NB4 (cell line): ENCODE results near the gene PPIB.

Experiments used
- DNase-seq: peaks from one replicate; pipeline ENCODE4 v3.0.0; 2010; ENCODE audit warnings: low read depth
- H3K4me3 ChIP-seq: one replicate; pipeline ENCODE4 v1.5.1; 2011; ENCODE audit warnings: mild to moderate bottlenecking, low read depth, low read length, moderate library complexity
- MYC ChIP-seq: IDR thresholded peaks from 2 replicates; pipeline ENCODE4 v1.6.1; 2011; ENCODE audit warnings: low read depth, low read length
- POLR2A ChIP-seq: IDR thresholded peaks from 2 replicates; pipeline ENCODE4 v1.6.1; 2011; ENCODE audit warnings: mild to moderate bottlenecking; ENCODE audit not compliant: insufficient read length; ENCODE audit errors: extremely low read depth
- TF ChIP-seq, protein P1 (sequence below): IDR thresholded peaks from one replicate; pipeline ENCODE4 v1.5.1; 2012; ENCODE audit warnings: low read depth, low read length
- TF ChIP-seq, protein P2 (sequence below): IDR thresholded peaks from 2 replicates; pipeline ENCODE4 v1.6.1; 2011; ENCODE audit warnings: low read depth, low read length

PPIB gene

DNA sequence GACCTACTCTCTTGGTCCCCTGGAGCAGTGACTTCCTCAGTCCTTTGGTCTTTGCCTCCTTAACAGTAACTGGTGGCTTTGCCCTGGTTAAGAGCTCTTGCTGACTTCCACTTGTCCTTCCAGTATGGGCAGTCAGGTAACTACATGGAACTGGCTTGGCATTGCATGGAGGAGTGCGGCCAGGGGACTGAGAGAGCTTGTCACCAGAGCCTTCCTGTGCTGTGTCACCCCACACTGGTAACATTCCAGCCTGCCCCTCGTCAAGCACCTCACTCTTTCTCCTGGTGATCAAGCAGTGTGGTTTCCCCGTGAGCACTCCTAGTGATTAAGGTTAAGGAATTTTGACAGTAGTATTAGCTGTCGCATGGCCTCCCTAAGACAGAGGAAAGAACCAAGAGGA lies 30.6 kb downstream of the PPIB start:
- no peak overlapping the region for H3K4me3 ChIP-seq
- DNase-seq, result no peak
- TF ChIP-seq MYC (no peak), POLR2A (no peak)
- TF ChIP-seq, protein P1, sequence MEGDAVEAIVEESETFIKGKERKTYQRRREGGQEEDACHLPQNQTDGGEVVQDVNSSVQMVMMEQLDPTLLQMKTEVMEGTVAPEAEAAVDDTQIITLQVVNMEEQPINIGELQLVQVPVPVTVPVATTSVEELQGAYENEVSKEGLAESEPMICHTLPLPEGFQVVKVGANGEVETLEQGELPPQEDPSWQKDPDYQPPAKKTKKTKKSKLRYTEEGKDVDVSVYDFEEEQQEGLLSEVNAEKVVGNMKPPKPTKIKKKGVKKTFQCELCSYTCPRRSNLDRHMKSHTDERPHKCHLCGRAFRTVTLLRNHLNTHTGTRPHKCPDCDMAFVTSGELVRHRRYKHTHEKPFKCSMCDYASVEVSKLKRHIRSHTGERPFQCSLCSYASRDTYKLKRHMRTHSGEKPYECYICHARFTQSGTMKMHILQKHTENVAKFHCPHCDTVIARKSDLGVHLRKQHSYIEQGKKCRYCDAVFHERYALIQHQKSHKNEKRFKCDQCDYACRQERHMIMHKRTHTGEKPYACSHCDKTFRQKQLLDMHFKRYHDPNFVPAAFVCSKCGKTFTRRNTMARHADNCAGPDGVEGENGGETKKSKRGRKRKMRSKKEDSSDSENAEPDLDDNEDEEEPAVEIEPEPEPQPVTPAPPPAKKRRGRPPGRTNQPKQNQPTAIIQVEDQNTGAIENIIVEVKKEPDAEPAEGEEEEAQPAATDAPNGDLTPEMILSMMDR, result no peak
- TF ChIP-seq, protein P2, sequence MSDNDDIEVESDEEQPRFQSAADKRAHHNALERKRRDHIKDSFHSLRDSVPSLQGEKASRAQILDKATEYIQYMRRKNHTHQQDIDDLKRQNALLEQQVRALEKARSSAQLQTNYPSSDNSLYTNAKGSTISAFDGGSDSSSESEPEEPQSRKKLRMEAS, result no peak

DNA sequence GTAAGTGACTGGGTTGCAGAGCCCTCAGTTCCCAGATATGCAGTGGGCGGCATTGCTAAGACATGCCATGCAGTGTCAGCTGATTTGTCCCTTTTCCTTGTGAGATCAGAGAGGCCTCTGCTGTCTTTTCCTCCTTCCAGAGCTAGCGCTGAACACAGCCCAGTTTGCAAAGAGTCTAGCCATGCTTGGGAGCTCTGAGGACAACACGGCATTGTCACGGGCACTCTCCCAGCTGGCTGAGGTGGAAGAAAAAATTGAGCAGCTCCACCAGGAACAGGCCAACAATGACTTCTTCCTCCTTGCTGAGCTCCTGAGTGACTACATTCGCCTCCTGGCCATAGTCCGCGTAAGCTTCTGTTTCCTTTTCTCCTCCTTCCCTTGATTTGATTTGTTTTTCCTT lies 31.3 kb downstream of the PPIB start:
- TF ChIP-seq, protein P2, result no peak
- no peak for TF ChIP-seq POLR2A
- no peak for TF ChIP-seq MYC
- TF ChIP-seq, protein P1, result no peak
- no peak overlapping the region for H3K4me3 ChIP-seq
- DNase-seq, result no peak

DNA sequence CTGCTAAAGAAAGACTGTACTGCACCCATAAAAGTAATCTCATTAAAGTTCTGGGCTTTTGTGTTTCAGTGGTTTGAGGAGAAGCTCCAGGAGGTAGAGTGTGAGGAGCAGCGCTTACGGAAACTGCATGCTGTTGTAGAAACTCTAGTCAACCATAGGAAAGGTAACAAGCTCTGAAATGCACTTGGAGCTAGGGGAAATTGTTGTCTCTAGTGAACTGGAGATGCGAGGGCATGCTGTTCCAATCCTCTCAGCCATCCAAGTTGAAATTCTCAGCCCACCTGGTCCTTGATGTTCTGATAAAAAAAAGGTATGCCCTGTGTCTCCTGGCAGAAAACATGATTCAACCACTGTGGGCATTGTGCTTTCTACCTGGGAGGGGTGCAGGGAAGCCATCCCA lies 32.7 kb downstream of the PPIB start:
- H3K4me3 ChIP-seq, result no peak overlapping the region
- TF ChIP-seq, protein P1, result no peak
- TF ChIP-seq MYC (no peak), POLR2A (no peak)
- TF ChIP-seq, protein P2, result no peak
- no peak for DNase-seq

DNA sequence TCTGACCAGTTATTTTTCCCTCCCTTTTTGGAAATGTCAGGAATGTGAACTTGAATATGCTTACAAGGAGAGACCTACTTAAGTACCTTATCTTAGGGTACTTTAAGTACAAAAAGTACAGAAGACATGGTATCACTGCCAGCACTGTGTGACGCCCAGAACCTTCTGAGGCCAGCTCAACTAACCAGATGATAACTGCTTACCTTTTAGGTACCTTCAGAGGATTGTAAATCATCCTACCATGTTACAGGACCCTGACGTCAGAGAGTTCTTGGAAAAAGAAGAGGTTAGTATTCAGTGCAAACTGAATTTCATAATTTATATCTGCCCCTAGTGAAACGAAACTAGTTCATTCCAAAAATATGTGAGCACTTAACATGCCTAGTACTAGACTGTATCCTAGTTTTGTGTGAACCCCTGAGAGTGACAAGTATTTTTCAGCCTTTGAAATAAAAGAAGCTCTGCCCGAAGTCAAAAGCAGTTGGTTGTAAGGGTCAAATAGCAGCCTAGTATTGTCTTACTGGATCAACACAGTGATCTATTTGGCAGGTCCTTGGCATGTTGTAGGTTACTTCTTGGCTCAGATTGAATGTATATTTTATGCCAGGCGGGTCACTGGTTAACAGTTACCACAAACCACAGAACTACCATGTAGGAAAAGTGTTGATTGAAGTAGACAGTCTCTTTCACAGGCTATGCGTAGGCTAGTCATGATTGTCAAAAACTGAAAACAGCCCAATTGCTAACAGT lies 35.1 kb downstream of the PPIB start:
- DNase-seq, result no peak
- no peak overlapping the region for H3K4me3 ChIP-seq
- TF ChIP-seq, protein P2, result no peak

DNA sequence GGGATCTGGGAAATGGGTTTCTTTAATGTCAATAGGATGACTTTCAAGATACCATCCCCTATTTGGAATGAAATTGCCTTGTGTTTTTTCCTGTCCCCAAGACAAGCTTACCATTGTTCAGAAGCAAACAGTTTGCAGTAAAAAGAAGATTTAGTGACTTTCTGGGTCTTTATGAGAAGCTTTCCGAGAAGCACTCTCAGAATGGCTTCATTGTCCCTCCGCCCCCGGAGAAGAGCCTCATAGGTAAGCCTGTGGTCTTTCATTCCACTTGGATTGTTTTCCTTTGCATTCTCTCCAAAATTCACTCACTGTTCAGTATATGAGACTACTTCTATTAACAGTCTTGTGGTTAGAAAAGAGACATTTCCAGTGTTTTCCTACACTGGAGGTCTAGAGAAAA lies 36.8 kb downstream of the PPIB start:
- TF ChIP-seq, protein P2, result no peak
- no peak for TF ChIP-seq POLR2A
- TF ChIP-seq, protein P1, result no peak
- no peak for TF ChIP-seq MYC
- H3K4me3 ChIP-seq, result no peak overlapping the region
- DNase-seq, result no peak

DNA sequence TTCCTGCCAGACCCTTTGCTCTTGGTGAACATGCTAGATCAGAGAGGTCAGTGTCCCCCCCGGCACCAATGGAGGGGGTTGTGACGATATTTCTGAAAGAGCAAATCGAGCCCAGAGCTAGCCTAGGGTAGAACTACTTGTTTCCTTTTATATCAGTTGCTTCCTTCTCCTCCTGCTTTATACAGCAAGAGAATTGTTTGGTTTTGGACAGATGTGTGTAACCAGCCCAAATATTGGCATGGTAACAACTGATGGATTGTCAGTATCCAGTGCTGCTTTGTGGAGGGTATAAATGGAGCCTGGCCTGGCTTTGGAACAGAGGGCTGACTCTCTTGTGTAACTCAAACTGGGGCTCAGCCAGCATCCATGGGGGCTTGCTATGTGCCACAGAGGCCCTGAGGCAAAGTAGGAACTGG lies 39.9 kb downstream of the PPIB start:
- TF ChIP-seq, protein P1, result no peak
- no peak for TF ChIP-seq POLR2A
- TF ChIP-seq MYC, result no peak
- TF ChIP-seq, protein P2, result no peak
- DNase-seq, result no peak
- H3K4me3 ChIP-seq, result no peak overlapping the region
